ENCODE results near the gene SLC12A4. TPM values are rescaled to one million over a fixed set of nuclear protein-coding genes. Genes with fewer than 3 reads are reported as not detected.
"Not testable (repeated sequence)": the region's sequence is repeated elsewhere in the genome, so short reads cannot be mapped to it uniquely, and the experiment has no call there.

Gene SLC12A4
- total RNA-seq (10 to 100 TPM; 24.1 to 89.5 (median 34.9) TPM), polyA plus RNA-seq (10 to 100 TPM; 18.3 to 34.8 (median 26.0) TPM)
- long read RNA-seq, donor 1, full-length matches to known transcripts: 60 of 113 reads
- long read RNA-seq, donor 1, partial matches to known transcripts: 31 of 113 reads
- long read RNA-seq, donor 1, other reads (novel, unspliced or antisense): 22 of 113 reads
- long read RNA-seq, donor 2, full-length matches to known transcripts: 29 of 64 reads
- long read RNA-seq, donor 2, partial matches to known transcripts: 14 of 64 reads
- long read RNA-seq, donor 2, other reads (novel, unspliced or antisense): 21 of 64 reads

DNA sequence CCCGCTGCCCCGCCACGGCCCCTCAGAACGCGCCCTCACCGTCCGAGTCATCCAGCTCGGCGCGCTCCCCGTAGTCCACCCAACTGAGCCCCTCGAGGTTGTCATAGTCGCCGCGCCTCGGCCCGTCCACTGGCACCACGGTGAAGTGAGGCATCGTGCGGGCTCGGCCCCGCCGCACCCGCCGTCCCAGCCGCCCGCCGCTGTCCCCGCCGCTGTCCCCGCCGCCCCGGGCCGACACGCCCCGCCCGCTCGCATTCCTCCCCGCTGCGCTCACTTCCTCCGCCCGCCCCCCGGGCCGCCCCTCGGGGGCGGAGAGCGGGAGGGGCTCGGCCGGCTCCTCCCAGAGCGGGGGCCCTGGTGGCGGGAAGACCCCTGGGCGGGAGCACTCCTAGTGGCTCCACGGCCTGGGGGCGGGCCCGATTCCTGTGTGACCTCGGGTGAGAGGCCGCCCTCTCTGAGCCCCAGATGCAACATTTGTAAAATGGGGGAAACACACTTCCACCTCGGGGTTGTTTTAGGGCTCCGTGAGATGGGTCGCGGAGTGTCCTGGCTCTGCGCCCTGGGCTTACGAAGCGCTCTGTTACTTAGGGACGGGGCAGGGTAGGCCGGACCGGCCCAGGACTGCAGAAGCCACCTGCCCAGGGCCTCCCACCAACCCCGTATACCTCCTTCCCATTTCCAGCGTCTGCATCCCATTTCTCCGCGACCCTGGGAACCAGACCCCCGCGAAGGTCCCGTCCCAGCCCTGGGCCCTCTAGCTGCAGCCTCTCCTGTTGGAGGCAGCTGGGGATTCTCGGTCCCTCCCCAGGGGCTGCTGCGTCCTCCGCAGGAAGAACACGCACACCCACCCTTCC, at the start of gene SLC12A4:
SLC12A4 (minus strand) TSS at position 238 of the 854 bp plus-strand sequence; CDS start at position 154, 84 bp downstream.
- peak; percentile 61 to 83 (median 73) for ATAC-seq
- Histone ChIP-seq H3K36me3 (ENCODE audit: insufficient read depth in 1 of 2, low read depth in 1 of 2) (no peaks in the 10 kb centered on the region), H3K27ac (peak within 1 kb of the TSS; percentile 91), H3K27me3 (ENCODE audit: insufficient read depth in 3 of 3, low read length in 2 of 3) (no peaks in the 10 kb centered on the region), H3K4me1 (peaks cover 38% of the 10 kb centered on the region), H3K4me3 (peak within 1 kb of the TSS; percentile 88), H3K9me3 (no peaks in the 10 kb centered on the region)
- DNase-seq: peak; percentile 89 to 93
- WGBS, 3 donors: 3 to 7% (median 6%) methylated on average over 26 to 78 of the region's 78 CpGs
- TF ChIP-seq CTCF (IDR thresholded peaks at IDR 0.05): no peak
- intact Hi-C loops (cut with DNase I): no loop called here

- WGBS, 3 donors: 80 to 85% (median 81%) methylated on average over 5 of the region's 5 CpGs
- ATAC-seq (no peak), DNase-seq (no peak)
- Histone ChIP-seq H3K4me3 (no peak within 1 kb of the TSS), H3K9me3 (no peaks in the 10 kb centered on the region), H3K4me1 (no peaks in the 10 kb centered on the region), H3K36me3 (ENCODE audit: insufficient read depth in 1 of 2, low read depth in 1 of 2) (no peaks in the 10 kb centered on the region), H3K27ac (no peak within 1 kb of the TSS), H3K27me3 (ENCODE audit: insufficient read depth in 3 of 3, low read length in 2 of 3) (no peaks in the 10 kb centered on the region)
- TF ChIP-seq CTCF (IDR thresholded peaks at IDR 0.05): no peak
- intact Hi-C loops (cut with DNase I): loop anchor here in 1 of 2 donors (2.0 kb wide), 1 partner anchor 39 kb away; no protein-coding TSS in a partner anchor
These were observed 47.2 kb upstream of the SLC12A4 start, which contains the start of gene DPEP2NB for GRCh38 chr16:68015681-68016080. DPEP2NB (minus strand) TSS chr16:68015911; CDS start chr16:68015770, 141 bp downstream.

GRCh38 chr16:68013440-68013839, 45.0 kb upstream of the SLC12A4 start:
- H3K4me3 ChIP-seq: no peak overlapping the region
- peak overlapping the region; percentile 2 for H3K27ac ChIP-seq
- H3K27me3 ChIP-seq (ENCODE audit: insufficient read depth in 3 of 3, low read length in 2 of 3): no peaks in the 10 kb centered on the region
- 59 to 78% (median 77%) methylated on average over 1 of the region's 1 CpG for WGBS, 3 donors
- intact Hi-C loops (cut with DNase I): no loop called here
- H3K36me3 ChIP-seq (ENCODE audit: insufficient read depth in 1 of 2, low read depth in 1 of 2): no peaks in the 10 kb centered on the region
- DNase-seq: no peak
- H3K4me1 ChIP-seq: no peaks in the 10 kb centered on the region
- ATAC-seq: no peak
- no peaks in the 10 kb centered on the region for H3K9me3 ChIP-seq
- TF ChIP-seq CTCF (IDR thresholded peaks at IDR 0.05): no peak

DNA sequence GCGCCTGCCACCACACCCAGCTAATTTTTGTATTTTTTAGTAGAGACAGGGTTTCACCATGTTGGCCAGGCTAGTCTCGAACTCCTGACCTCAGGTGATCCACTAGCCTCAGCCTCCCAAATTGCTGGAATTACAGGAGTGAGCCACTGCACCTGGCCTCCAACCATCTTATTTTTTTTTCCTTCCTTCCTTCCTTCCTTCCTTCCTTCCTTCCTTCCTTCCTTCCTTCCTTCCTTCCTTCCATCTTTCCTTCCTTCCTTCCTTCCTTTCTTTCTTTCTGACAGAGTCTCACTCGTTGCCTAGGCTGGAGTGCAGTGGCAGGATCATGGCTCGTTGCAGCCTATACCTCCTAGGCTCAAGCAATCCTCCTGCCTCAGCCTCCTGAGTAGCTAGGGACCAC, 41.4 kb upstream of the SLC12A4 start:
- H3K27me3 ChIP-seq (ENCODE audit: insufficient read depth in 3 of 3, low read length in 2 of 3); H3K9me3 ChIP-seq; ATAC-seq; DNase-seq; H3K4me1 ChIP-seq; H3K4me3 ChIP-seq; H3K27ac ChIP-seq; H3K36me3 ChIP-seq (ENCODE audit: insufficient read depth in 1 of 2, low read depth in 1 of 2): not testable (repeated sequence)
- WGBS, 3 donors: 79 to 85% (median 81%) methylated on average over 4 of the region's 4 CpGs
- intact Hi-C loops (cut with DNase I): loop anchor here in 1 of 2 donors (1.0 kb wide), 1 partner anchor 25 kb away; no protein-coding TSS in a partner anchor
